Measurements from ENCODE around the gene REN. TPM values are rescaled to one million over a fixed set of nuclear protein-coding genes. Genes with fewer than 3 reads are reported as not detected.

REN gene
- total RNA-seq, 1 experiment from 2014 or later = not detected

GRCh38 chr1:204192046-204192445, 25.9 kb upstream of the REN start:
- H3K4me3 Mint-ChIP-seq (ENCODE audit: unreplicated experiment) = no peak overlapping the region
- BruUV-seq (replicated peaks) = no TSS peak
- peaks cover 5% of the 10 kb centered on the region for H3K4me1 Mint-ChIP-seq (ENCODE audit: low read depth, unreplicated experiment)
- Histone ChIP-seq H3K27me3 (replicated peaks; ENCODE audit: control insufficient read depth, insufficient read depth, low read length) (no peaks in the 10 kb centered on the region), H3K4me1 (peaks cover 27% of the 10 kb centered on the region), H3K9me3 (no peaks in the 10 kb centered on the region), H3K4me3 (ENCODE audit: low read depth, low read length) (no peak overlapping the region), H3K36me3 (ENCODE audit: control insufficient read depth, insufficient read depth, low read length) (no peaks in the 10 kb centered on the region)
- CTCF ChIA-PET = interaction anchor here (0.6 kb wide), 1 partner anchor 174 kb away, joined by 4 read pairs; no protein-coding TSS in a partner anchor
- H3K36me3 Mint-ChIP-seq (ENCODE audit: insufficient read depth, unreplicated experiment) = no peaks in the 10 kb centered on the region
- POLR2A ChIA-PET = no interaction called here
- no peaks in the 10 kb centered on the region for H3K27me3 Mint-ChIP-seq (ENCODE audit: insufficient read depth, unreplicated experiment)
- TF ChIP-seq CTCF (IDR thresholded peaks at IDR 0.05; ENCODE audit: insufficient read depth in 1 of 2, low read depth in 1 of 2, low read length in 1 of 2, severe bottlenecking in 1 of 2, unreplicated experiment in 1 of 2) = no peak
- intact Hi-C loops (cut with micrococcal nuclease; ENCODE audit: unreplicated experiment) = no loop called here
- H3K9me3 Mint-ChIP-seq (ENCODE audit: unreplicated experiment) = peaks cover 11% of the 10 kb centered on the region
- no peak overlapping the region for H3K27ac Mint-ChIP-seq (ENCODE audit: unreplicated experiment)
- DNase-seq = no peak

GRCh38 chr1:204191456-204191855, 25.3 kb upstream of the REN start:
- no peaks in the 10 kb centered on the region for H3K27me3 ChIP-seq (replicated peaks; ENCODE audit: control insufficient read depth, insufficient read depth, low read length)
- H3K36me3 ChIP-seq (ENCODE audit: control insufficient read depth, insufficient read depth, low read length) = no peaks in the 10 kb centered on the region
- no peak for DNase-seq
- Mint-ChIP-seq H3K27ac (ENCODE audit: unreplicated experiment) (no peak overlapping the region), H3K9me3 (ENCODE audit: unreplicated experiment) (peaks cover 11% of the 10 kb centered on the region), H3K4me1 (ENCODE audit: low read depth, unreplicated experiment) (peaks cover 5% of the 10 kb centered on the region), H3K36me3 (ENCODE audit: insufficient read depth, unreplicated experiment) (no peaks in the 10 kb centered on the region), H3K4me3 (ENCODE audit: unreplicated experiment) (no peak overlapping the region), H3K27me3 (ENCODE audit: insufficient read depth, unreplicated experiment) (no peaks in the 10 kb centered on the region)
- H3K4me3 ChIP-seq (ENCODE audit: low read depth, low read length) = no peak overlapping the region
- H3K9me3 ChIP-seq = no peaks in the 10 kb centered on the region
- intact Hi-C loops (cut with micrococcal nuclease; ENCODE audit: unreplicated experiment) = no loop called here
- peaks cover 27% of the 10 kb centered on the region for H3K4me1 ChIP-seq
- POLR2A ChIA-PET = no interaction called here
- TF ChIP-seq CTCF (IDR thresholded peaks at IDR 0.05; ENCODE audit: insufficient read depth in 1 of 2, low read depth in 1 of 2, low read length in 1 of 2, severe bottlenecking in 1 of 2, unreplicated experiment in 1 of 2) = no peak
- CTCF ChIA-PET = interaction anchor here (0.6 kb wide), 1 partner anchor 174 kb away, joined by 4 read pairs; no protein-coding TSS in a partner anchor
- no TSS peak for BruUV-seq (replicated peaks)

GRCh38 chr1:204190212-204191211, 24.4 kb upstream of the REN start:
- H3K27me3 Mint-ChIP-seq (ENCODE audit: insufficient read depth, unreplicated experiment) = no peaks in the 10 kb centered on the region
- no peak for TF ChIP-seq CTCF (IDR thresholded peaks at IDR 0.05; ENCODE audit: insufficient read depth in 1 of 2, low read depth in 1 of 2, low read length in 1 of 2, severe bottlenecking in 1 of 2, unreplicated experiment in 1 of 2)
- POLR2A ChIA-PET = interaction anchor here (0.6 to 1.6 kb wide), 3 partner anchors 8 to 53 kb away, joined by 3 read pairs; partner anchors contain the start of gene GOLT1A
- peaks cover 3% of the 10 kb centered on the region for H3K4me1 Mint-ChIP-seq (ENCODE audit: low read depth, unreplicated experiment)
- Histone ChIP-seq H3K4me3 (ENCODE audit: low read depth, low read length) (peak overlapping the region; percentile 22), H3K36me3 (ENCODE audit: control insufficient read depth, insufficient read depth, low read length) (no peaks in the 10 kb centered on the region), H3K27me3 (replicated peaks; ENCODE audit: control insufficient read depth, insufficient read depth, low read length) (no peaks in the 10 kb centered on the region), H3K4me1 (peaks cover 21% of the 10 kb centered on the region), H3K9me3 (no peaks in the 10 kb centered on the region)
- intact Hi-C loops (cut with micrococcal nuclease; ENCODE audit: unreplicated experiment) = no loop called here
- peak; percentile 69 to 82 for DNase-seq
- no peaks in the 10 kb centered on the region for H3K36me3 Mint-ChIP-seq (ENCODE audit: insufficient read depth, unreplicated experiment)
- no peak overlapping the region for H3K27ac Mint-ChIP-seq (ENCODE audit: unreplicated experiment)
- H3K9me3 Mint-ChIP-seq (ENCODE audit: unreplicated experiment) = peaks cover 8% of the 10 kb centered on the region
- CTCF ChIA-PET = interaction anchor here (1.1 to 1.4 kb wide), 2 partner anchors 8 to 23 kb away, joined by 3 to 7 read pairs; partner anchors contain the start of gene GOLT1A
- peak overlapping the region; percentile 60 for H3K4me3 Mint-ChIP-seq (ENCODE audit: unreplicated experiment)
- no TSS peak for BruUV-seq (replicated peaks)

Data from Caco-2 (cell line).